PC-3 (cell line): ENCODE measurements around the gene UNC13C. TPM values are rescaled to one million over a fixed set of nuclear protein-coding genes. Genes with fewer than 3 reads are reported as not detected.

ENCODE experiments used
- ATAC-seq: fragments of 200-7000 bp; cut with Tn5 transposase; 2 replicates; pipeline ENCODE4 v1.9.1; 2020; ENCODE audit warnings: mild to moderate bottlenecking, moderate library complexity
- BruUV-seq: library from RNA; stranded (reverse); fragments of 400-500 nt; replicated peaks from 2 replicates; lab custom pipeline; 2021; lab: Mats Ljungman, UMichigan
- CTCF ChIA-PET: fragments of 300-600 bp; sonication (Branson Sonifier 250); formaldehyde crosslinking; loops from one replicate; lab custom pipeline; 2022; ENCODE audit warnings: antibody characterized with exemption; lab: Charles Lee
- POLR2A ChIA-PET: fragments of 300-600 bp; sonication (Branson Sonifier 250); formaldehyde crosslinking; loops from one replicate; lab custom pipeline; 2022; ENCODE audit warnings: antibody characterized with exemption; ENCODE audit not compliant: unreplicated experiment; lab: Charles Lee
- DNase-seq: peaks from one replicate; pipeline ENCODE4 v3.0.0-alpha.2; 2015
- H2AFZ ChIP-seq: fragments of 300-600 bp; sonication (generic); 2 replicates; pipeline ENCODE4 v1.6.0; 2016; ENCODE audit warnings: antibody characterized with exemption, low read length
- H3F3A ChIP-seq: fragments of 300-600 bp; sonication (generic); one replicate; pipeline ENCODE4 v1.6.0; 2017; ENCODE audit warnings: antibody characterized with exemption, low read length, control low read depth, mild to moderate bottlenecking; ENCODE audit not compliant: unreplicated experiment
- H3K27ac ChIP-seq: fragments of 300-600 bp; sonication (generic); 2 replicates; pipeline ENCODE4 v1.5.1; 2016; ENCODE audit warnings: mild to moderate bottlenecking, low read length
- H3K27me3 ChIP-seq: fragments of 300-600 bp; sonication (generic); 2 replicates; pipeline ENCODE4 v1.6.1; 2016; ENCODE audit warnings: low read length, mixed read lengths
- H3K36me3 ChIP-seq: fragments of 300-600 bp; sonication (generic); 2 replicates; pipeline ENCODE4 v1.6.1; 2016; ENCODE audit warnings: low read depth, mixed run types, low read length, mixed read lengths
- H3K4me1 ChIP-seq: fragments of 300-600 bp; sonication (generic); 2 replicates; pipeline ENCODE4 v1.5.1; 2016; ENCODE audit warnings: low read length; ENCODE audit not compliant: insufficient read depth
- H3K4me2 ChIP-seq: fragments of 300-600 bp; sonication (generic); 2 replicates; pipeline ENCODE4 v1.6.0; 2016; ENCODE audit warnings: low read length
- H3K4me3 ChIP-seq: fragments of 300-600 bp; sonication (generic); 2 replicates; pipeline ENCODE4 v1.5.1; 2016; ENCODE audit warnings: mild to moderate bottlenecking, low read length, mixed read lengths
- H3K79me2 ChIP-seq: fragments of 300-600 bp; sonication (generic); 2 replicates; pipeline ENCODE4 v1.6.1; 2017; ENCODE audit warnings: low read length, mixed read lengths
- H3K9ac ChIP-seq: fragments of 300-600 bp; sonication (generic); 2 replicates; pipeline ENCODE4 v1.6.0; 2016; ENCODE audit warnings: mild to moderate bottlenecking, low read length
- H3K9me2 ChIP-seq: fragments of 300-600 bp; sonication (generic); replicated peaks from 2 replicates; pipeline ENCODE4 v1.6.1; 2016; ENCODE audit warnings: mixed run types, low read length, mixed read lengths
- H3K9me3 ChIP-seq: fragments of 300-600 bp; sonication (generic); 2 replicates; pipeline ENCODE4 v1.6.1; 2016; ENCODE audit warnings: low read length, mixed read lengths
- H4K20me1 ChIP-seq: fragments of 300-600 bp; sonication (generic); 2 replicates; pipeline ENCODE4 v1.6.1; 2016; ENCODE audit warnings: low read length, mixed read lengths
- EZH2 ChIP-seq: fragments of 300-600 bp; sonication (generic); IDR thresholded peaks from one replicate; pipeline ENCODE4 v1.6.1; 2017; ENCODE audit warnings: antibody characterized with exemption, mild to moderate bottlenecking, low read length; ENCODE audit not compliant: unreplicated experiment
- EZH2phosphoT487 ChIP-seq: fragments of 300-600 bp; sonication (generic); IDR thresholded peaks from 2 replicates; pipeline ENCODE4 v1.6.1; 2018; ENCODE audit warnings: mild to moderate bottlenecking, antibody characterized with exemption, low read length, borderline replicate concordance
- intact Hi-C: fragments of 100-400 bp; cut with micrococcal nuclease; formaldehyde crosslinking; loops from 2 replicates; pipeline ENCODE4 v1.9.0; 2023
- total RNA-seq: library from RNA; depleted of rRNA; stranded (reverse); fragments of >200 nt; gene quantifications from 2 replicates; pipeline ENCODE4 v1.2.3, GENCODE V29; 2014
- TF ChIP-seq, protein P1 (sequence below): fragments of 300-600 bp; sonication (generic); conservative IDR thresholded peaks from 2 replicates; pipeline ENCODE4 v1.5.1; 2017; ENCODE audit warnings: antibody characterized with exemption, low read depth, mild to moderate bottlenecking, low read length

The UNC13C gene
- total RNA-seq, 1 experiment from 2014 or later, result not detected

DNA sequence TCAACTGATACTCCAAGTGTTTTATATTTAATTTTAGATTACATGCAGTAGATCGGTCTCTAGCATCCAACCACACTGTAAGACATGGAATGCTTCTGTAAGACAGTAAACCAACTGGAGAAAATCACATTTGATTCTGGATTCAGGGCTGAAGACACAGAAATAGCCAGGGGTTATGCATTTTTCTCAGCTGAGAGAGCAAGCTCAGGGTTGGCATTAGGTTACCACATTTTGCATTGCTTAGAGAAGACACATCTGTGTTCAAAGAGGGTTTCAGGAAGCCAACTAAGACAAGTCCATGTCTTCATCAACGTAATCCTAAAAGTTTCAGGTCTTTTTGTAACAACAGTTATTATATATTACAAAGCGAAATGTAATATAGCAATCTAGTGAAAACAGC lies 27.7 kb upstream of the UNC13C start:
- BruUV-seq, result no TSS peak
- CTCF ChIA-PET, result no interaction called here
- Histone ChIP-seq H3K27me3 (no peaks in the 10 kb centered on the region), H3K9me3 (no peaks in the 10 kb centered on the region), H3K4me2 (no peak overlapping the region), H3K79me2 (no peaks in the 10 kb centered on the region), H3K27ac (no peak overlapping the region), H3K36me3 (no peaks in the 10 kb centered on the region), H3K9ac (no peak overlapping the region), H3K9me2 (no peaks in the 10 kb centered on the region), H4K20me1 (no peaks in the 10 kb centered on the region), H3K4me3 (no peak overlapping the region), H3F3A (no peaks in the 10 kb centered on the region), H3K4me1 (no peaks in the 10 kb centered on the region), H2AFZ (no peak overlapping the region)
- no peak for DNase-seq
- intact Hi-C loops, result no loop called here
- no peak for TF ChIP-seq EZH2
- no peak for TF ChIP-seq EZH2phosphoT487
- TF ChIP-seq, protein P1, sequence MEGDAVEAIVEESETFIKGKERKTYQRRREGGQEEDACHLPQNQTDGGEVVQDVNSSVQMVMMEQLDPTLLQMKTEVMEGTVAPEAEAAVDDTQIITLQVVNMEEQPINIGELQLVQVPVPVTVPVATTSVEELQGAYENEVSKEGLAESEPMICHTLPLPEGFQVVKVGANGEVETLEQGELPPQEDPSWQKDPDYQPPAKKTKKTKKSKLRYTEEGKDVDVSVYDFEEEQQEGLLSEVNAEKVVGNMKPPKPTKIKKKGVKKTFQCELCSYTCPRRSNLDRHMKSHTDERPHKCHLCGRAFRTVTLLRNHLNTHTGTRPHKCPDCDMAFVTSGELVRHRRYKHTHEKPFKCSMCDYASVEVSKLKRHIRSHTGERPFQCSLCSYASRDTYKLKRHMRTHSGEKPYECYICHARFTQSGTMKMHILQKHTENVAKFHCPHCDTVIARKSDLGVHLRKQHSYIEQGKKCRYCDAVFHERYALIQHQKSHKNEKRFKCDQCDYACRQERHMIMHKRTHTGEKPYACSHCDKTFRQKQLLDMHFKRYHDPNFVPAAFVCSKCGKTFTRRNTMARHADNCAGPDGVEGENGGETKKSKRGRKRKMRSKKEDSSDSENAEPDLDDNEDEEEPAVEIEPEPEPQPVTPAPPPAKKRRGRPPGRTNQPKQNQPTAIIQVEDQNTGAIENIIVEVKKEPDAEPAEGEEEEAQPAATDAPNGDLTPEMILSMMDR, result no peak
- ATAC-seq, result no peak
- POLR2A ChIA-PET, result no interaction called here

DNA sequence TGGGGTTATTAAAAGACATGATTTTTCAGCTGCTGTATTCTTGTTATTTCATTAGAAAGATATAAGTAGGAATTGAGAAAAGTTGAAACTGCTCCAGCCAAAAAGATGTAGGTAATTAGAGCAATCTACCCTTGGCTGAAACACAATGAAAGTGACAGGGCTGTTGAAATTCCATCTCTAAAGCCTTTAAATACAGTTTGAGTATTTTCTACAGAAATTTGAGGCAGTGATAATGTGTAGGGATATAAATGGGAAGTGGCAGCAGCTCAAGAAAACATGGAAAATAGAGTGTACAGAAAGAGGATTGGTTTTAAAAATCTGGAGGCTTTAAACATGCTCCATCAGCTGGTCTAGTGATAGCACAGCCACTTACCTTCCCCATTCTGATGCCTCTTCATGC lies 22.8 kb upstream of the UNC13C start:
- ATAC-seq, result no peak
- no TSS peak for BruUV-seq
- intact Hi-C loops, result no loop called here

More for the DNA sequence above, 22.8 kb upstream of the UNC13C start:
- H3K36me3 ChIP-seq, result no peaks in the 10 kb centered on the region
- H3K9ac ChIP-seq, result no peak overlapping the region
- CTCF ChIA-PET, result interaction anchor here (0.6 kb wide), 1 partner anchor 43 kb away, joined by 8 read pairs; no protein-coding TSS in a partner anchor
- TF ChIP-seq EZH2phosphoT487 (no peak), EZH2 (no peak)
- TF ChIP-seq, protein P1, result no peak
- DNase-seq, result no peak
- H3K27ac ChIP-seq, result no peak overlapping the region
- H4K20me1 ChIP-seq, result no peaks in the 10 kb centered on the region
- H3K9me3 ChIP-seq, result no peaks in the 10 kb centered on the region
- POLR2A ChIA-PET, result no interaction called here
- no peaks in the 10 kb centered on the region for H3K9me2 ChIP-seq
- no peaks in the 10 kb centered on the region for H3K79me2 ChIP-seq
- H2AFZ ChIP-seq, result no peak overlapping the region
- H3K4me1 ChIP-seq, result no peaks in the 10 kb centered on the region
- H3K27me3 ChIP-seq, result no peaks in the 10 kb centered on the region
- no peak overlapping the region for H3K4me3 ChIP-seq
- no peaks in the 10 kb centered on the region for H3F3A ChIP-seq
- H3K4me2 ChIP-seq, result no peak overlapping the region
